ENCODE measurements around the gene PRSS53.
A peak's percentile ranks its signal among the peaks of the same experiment; 100 is the strongest.
"Not testable (repeated sequence)": the region's sequence is repeated elsewhere in the genome, so short reads cannot be mapped to it uniquely, and the experiment has no call there.

The PRSS53 gene

DNA sequence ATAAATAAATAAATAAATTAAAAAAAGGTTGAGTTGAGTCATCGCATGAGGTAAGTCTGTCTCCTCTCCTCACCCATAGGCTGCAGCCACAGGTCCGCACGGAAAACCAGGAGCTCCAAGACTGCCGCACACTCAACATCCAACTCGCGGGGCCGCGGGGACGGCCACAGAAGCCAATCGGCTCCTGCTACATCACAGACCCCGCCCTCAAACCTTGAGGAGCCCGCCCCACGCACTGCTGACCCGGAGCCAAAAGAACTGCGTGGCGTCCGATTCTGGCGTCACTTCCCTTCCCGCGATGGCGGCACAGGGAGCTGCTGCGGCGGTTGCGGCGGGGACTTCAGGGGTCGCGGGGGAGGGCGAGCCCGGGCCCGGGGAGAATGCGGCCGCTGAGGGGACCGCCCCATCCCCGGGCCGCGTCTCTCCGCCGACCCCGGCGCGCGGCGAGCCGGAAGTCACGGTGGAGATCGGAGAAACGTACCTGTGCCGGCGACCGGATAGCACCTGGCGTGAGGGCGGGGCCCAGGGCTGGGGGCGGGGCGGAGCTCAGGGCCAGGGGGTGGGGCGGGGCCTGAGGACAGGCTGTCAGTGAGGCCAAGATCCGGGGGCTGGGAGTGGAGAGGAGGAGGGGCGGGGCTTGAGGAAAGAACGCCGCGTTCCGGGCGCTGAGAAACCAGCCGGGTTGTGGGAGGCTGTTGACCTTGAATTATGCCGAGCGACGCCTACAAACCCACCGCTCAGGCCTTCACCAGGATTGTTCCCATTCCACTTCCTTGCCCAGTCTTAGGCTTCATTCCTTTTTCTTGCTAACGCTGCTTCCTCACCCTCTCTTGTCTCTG, 28.9 kb upstream of the PRSS53 start, which contains the start of gene KAT8:
KAT8 (plus strand) TSS at position 281 of the 839 bp plus-strand sequence; CDS start at position 299, 18 bp downstream.
- peak; percentile 95 for DNase-seq (ENCODE audit: low read depth)

DNA sequence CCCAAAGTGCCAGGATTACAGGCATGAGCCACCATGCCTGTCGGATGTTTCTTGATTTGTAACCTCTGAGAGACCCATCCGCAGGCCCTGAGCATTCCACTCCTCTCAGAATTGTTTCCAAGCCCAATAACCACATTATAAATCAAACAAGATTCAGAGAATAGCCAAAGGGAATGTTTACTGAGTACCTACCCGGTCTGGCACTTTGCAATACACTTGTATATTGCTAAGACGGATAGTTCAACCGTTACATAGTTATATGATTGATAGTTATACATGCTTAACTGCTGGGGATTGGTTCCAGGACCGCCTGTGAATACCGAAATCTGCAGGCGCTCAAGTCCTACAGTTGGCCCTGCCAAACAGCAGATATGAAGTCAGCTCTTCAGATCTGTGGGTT, 25.7 kb upstream of the PRSS53 start:
- DNase-seq (ENCODE audit: low read depth): no peak

DNA sequence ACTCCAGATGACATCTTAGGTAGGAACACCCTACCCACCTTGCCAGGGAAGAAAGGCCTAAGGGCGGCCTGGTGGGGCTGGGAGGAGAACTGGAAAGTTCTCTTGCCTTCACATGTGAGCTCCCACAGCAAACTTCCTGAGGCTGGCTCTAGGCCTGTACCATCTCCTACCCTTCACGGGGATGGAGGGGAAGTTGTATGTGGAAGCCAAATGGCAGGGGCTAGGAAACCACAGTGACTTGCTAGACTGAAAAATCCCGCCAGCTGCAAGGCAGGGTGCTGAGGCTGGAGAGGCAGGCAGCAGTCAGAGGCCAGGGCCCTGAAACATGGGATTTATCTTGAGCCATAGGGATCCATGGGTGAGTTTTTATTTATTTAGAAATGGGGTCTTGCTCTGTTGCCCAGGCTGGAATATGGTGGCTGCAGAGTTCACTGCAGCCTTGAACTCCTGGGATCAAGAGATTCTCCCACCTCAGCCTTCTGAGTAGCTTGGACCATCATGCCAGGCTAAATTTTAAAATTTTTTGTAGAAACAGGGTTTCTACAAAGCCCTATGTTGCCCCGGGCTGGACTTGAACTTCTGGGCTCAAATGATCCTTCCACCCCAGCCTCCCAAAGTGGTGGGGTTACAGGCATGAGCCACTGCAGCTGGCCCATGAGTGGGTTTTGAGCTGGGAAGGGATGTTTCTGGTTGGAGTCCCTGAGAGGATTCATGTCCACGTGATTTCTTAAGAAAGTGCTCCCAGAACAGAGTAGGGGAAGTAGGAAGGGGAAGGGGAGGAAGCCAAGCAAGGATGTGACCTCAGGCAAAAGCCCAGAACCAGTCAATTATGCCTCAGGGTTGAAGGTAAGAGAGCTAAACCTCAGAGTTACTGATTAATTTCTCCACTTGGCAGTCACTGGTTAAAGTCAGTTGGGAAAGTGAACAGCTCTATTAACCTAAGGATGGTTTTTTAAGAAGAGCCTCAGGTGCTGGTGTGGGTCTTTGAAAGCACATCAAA, 24.7 kb upstream of the PRSS53 start:
- no peak for DNase-seq (ENCODE audit: low read depth)

DNA sequence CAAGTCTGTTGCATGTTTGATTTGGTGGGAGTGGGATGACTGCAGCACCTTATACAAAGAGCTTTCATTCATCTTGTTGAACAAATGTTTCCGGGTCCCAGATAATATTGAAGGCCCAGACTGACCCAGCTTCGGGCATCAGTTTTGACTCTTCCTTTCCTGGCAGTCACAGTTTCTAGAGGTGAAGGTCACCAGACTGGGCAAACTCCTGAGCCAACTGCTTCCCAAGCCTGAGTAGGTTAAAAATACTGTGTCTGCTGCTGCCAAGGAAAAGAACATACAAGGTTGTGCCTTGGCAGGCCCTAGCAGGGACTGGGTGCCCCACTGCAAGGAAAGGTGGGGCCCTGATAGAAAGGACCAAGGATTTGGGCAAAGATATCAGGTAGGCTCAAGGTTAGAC, 24.0 kb upstream of the PRSS53 start:
- no peak for DNase-seq (ENCODE audit: low read depth)

DNA sequence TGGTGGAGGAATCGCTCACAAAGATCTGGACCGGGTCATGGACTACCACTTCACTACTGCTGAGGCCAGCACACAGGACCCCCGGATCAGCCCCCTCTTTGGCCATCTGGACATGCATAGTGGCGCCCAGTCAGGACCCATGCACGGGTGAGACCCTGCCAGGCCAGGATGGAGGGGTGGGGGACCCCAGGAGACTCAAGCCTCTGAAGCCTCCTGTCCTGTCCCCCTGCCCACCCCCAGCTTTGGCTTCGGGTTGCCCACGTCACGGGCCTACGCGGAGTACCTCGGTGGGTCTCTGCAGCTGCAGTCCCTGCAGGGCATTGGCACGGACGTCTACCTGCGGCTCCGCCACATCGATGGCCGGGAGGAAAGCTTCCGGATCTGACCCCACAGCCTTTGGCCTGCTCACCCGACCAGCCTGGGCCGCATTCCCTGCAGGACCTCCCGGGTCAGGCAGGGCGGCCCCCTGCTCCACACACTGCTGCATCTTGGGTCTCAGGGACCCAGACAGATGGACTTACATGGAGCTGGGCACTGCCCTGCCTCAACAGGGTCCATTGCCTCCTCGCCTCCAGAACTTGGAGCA, 23.2 kb upstream of the PRSS53 start:
- no peak for DNase-seq (ENCODE audit: low read depth)

DNA sequence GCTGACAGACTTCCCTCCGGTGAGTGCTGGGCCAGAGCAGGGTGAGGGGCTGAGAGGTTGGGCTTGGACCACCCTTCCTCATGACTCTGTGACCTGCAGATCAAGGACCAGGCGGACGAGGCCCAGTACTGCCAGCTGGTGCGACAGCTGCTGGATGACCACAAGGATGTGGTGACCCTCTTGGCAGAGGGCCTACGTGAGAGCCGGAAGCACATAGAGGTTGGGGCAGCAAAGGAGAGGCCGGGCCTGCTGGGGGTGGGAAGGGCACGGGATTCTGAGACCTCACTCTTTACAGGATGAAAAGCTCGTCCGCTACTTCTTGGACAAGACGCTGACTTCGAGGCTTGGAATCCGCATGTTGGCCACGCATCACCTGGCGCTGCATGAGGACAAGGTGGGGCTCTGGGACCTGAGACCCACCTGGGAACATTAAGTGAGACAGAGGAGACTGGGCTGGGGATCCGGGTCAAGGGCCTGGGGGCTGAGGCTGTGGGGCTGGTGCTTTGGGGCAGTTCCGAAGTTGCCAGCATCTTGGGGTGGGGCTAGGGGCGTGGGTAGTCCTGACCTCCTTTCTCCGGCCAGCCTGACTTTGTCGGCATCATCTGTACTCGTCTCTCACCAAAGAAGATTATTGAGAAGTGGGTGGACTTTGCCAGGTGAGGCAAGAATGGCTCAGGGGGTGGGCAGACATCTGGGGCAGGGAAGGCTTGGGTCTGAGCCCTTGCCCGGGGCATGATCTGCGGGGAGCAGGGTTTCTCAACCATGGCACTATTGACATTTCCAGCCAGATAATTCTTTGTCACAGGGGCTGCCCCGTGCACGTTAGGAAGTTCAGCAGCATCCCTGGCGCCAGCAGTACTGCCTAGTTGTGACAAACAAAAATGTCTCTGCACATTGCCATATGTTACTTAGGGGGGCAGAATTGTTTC, 21.6 kb upstream of the PRSS53 start:
- no peak for DNase-seq (ENCODE audit: low read depth)

DNA sequence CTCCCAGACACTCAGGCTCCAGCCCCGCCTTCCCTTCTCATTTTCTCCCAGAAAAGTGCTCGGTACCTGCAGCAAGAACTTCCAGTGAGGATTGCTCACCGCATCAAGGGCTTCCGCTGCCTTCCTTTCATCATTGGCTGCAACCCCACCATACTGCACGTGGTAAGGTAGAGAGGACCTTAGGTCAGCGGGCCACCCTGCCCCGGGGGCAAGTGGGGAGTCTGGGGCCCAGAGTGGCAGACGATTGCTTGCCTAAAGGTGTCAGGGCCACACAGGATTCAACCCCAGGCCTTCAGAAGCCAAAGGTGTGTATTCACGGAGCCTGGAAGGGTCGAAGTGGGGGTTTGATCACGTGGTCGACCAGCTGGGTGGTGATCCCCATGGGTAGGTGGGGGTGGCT, 20.9 kb upstream of the PRSS53 start:
- no peak for DNase-seq (ENCODE audit: low read depth)

DNA sequence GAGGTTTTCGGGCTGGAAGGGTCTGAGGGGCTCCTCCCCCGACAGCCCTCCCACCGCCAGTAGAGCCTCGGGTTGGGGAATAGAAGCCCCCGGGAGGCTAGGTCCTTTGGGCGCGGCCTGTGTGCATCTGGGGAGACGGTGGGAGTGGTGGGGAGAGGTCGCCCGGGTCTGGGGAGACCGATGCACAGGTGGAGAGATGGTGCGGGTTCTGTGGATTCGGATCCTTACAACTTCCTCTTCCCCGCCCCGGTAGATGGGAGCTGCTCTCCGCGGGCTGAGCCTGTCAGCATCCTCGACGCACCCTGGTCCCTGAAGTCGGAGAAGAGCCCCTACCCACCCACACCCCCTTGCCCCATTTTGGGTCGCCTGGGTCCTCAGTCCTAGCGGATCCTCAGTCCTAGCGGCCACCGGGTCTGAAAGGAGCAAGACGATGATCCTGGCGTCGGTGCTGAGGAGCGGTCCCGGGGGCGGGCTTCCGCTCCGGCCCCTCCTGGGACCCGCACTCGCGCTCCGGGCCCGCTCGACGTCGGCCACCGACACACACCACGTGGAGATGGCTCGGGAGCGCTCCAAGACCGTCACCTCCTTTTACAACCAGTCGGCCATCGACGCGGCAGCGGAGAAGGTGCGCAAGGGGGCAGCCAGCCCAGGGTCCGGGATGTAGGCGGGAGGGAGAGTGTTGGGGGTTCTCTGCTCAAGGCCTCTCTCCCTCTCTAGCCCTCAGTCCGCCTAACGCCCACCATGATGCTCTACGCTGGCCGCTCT, 20.2 kb upstream of the PRSS53 start:
- no peak for DNase-seq (ENCODE audit: low read depth)

DNA sequence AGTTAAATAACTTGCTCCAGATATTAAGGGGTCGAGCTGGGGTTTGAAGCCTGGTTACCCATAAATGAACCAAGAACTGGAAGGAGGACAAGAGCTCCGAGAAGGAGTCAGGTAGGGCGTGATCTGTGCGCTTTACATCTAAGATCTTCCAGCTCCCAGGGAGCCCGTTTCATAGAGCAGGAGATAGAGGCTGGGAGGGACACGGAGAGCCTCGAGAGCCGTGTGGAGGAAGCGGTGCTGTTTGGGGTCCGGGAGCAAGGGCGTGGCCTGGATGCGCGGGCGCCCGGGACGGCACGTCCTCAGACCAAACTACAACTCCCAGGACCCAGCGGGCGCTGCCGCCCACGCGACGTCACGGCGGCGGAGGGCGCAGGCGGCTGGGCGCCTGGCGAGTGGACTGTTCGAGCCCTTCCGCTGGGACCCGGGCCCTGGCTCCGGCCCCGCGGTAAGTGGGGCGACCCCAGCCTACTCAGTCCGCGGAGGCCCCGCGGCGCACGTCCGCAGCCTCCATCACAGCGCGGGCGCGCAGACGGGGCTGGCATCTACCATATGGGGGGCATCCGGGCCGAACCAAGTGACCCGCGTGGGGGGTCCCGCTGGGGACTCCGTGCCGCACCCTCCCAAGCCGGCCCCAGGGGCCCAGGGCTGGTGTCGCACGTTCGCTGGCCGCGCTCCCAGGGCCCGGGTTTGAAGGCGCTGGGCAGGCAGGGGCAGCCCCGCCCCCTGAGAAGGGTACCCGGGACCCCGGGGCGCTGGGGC, 19.5 kb upstream of the PRSS53 start, which contains the start of gene BCKDK:
BCKDK (plus strand) TSS at position 352 of the 759 bp plus-strand sequence. CDS start 838 bp downstream, outside the sequence.
- DNase-seq (ENCODE audit: low read depth): peak; percentile 79

DNA sequence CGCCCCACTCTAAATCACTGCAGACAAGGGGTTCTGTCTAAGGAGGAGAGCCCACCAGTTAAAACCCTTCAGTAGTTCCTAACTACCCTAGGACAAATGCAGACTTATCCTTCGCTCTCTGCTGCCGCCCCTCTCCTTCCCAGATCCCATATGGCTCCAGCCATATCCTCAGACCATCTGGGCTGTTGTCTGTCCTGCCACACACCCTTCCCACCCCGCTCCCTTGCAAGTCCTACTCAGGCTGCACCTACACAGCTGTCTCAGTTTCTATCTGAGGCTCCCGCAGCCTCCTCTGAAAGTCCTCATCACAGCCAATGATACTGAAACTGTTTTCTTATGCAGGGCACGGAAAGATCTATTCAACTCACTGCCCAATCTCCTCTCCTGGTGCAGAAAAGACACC, 18.7 kb upstream of the PRSS53 start:
- peak; percentile 36 for DNase-seq (ENCODE audit: low read depth)

DNA sequence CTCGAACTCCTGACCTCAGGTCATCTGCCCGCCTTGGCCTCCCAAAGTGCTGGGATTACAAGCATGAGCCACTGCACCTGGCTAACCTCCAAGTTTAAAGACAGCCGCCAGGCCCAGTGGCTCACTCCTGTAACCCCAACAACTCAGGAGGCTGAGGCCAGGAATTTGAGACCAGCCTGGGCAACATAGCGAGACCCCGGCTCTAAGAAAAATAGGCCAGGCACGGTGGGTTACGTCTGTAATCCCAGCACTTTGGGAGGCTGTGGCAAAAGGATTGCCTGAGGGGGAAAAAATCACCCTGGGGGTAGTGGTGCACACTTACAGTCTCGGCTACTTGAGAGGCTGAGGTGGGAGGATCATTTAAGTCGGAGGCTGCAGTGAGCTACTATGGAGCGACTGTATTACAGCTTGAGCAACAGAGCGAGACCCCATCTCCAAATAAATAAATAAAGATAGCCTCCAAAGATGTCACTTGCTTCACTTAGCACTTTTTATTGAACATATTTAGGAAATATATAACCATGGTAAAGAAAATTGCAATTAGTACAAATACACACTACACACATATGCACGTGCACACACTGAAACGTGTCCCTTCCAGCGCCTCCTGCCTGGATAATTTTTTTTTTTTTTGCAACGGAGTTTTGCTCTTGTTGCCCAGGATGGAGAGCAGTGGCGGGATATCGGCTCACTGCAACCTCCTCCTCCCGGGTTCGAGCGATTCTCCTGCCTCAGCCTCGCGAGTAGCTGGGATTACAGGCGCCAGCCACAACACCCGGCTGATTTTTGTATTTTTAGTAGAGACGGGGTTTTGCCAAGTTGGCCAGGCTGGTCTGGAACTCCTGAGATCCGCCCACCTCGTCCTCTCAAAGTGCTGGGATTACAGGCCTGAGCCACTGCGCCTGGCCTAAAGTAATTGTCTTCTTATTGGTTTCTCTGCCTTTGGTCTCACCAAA, 18.0 kb upstream of the PRSS53 start:
- no peak for DNase-seq (ENCODE audit: low read depth)

DNA sequence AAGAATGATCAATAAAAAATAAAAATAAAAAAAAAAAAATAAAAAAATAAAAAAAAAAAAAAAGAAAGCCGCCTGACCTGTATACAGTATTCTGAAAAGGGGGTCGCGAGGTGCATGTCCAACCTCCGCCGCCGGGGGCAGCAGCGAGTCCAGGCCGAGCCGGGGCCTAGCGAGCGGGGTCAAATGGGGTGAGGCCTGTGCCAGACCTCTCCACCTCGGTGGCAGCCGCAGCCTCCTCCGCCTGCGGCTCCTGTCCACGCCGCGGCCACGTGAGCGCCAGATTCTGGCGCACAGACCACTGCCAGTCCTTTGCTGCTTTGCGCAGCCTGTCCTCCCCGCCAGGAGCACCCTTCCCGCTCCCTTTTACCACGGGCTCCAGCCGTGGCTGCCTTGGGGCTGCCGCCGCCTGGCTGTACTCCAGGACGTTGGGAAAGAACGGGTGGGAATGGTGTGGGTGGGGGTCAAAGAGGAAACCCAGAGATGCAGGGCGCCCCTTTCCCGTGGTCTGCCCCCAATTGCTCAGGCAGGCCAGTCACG, 17.0 kb upstream of the PRSS53 start:
- peak; percentile 85 for DNase-seq (ENCODE audit: low read depth)

DNA sequence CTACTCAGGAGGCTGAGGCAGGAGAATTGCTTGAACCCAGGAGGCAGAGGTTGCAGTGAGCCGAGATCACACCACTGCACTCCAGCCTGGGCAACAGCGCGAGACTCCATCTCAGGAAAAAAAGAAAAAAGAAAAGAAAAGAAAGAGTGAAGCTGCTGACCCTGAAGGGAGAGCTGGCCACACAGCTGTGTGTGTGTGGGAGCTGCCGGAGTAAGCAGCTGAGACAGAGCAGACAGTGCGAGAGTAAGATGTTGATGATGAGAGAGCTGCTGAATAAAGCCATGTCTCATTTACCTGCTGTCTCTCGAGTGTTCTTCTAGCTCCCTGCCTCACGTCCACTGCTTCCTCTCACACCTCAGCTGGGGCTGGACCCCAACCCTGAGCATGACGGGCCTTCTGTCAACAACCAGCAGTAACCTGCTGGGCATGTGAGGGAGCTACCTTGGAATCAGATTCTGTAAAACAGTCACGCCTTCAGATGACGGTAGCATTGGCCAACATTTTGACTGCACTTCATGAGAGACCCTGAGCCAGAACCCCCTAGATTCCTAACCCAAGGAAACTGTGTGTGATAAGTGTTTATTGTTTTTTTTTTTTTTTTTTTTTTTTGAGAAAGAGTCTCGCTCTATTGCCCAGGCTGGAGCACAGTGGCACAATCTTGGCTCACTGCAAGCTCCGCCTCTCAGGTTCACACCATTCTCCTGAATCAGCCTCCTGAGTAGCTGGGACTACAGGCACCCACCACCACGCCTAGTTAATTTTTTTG, 12.3 kb upstream of the PRSS53 start:
- DNase-seq (ENCODE audit: low read depth): not testable (repeated sequence)

DNA sequence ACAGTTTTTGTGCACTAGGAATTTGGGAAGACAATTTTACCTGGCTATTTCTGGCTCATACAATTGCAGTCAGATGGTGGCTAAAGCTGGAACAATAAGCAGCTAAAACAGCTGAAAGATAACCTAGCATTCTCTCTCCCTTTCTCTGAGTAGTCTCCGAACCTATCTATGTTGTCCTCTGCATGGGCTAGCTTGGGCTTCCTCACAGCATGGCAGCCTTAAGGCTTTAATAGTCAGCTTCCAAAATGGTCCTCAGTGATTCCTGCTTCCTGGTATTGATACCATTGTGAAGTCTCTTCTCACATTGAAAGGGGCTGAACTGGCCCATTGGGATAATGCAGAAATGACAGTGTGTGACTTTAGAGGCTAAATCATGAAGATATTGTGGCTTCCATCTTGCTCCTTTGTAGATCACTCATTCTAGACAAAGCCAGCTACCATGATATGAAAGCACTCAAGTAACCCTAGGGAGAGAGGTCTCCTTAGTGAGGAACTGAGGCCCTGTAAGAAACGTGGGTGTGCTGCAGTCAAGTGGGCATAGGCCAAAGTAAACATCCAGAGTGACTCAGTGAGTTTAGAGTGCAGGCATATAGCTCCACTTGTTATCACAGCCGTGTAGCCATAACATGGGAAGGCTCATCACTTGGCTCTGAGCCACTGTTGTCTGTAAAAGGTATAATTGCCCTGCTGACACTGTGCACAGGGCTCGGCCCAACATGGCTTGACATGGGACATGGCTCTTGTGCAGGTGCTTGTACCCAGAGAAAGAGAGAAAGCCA, 11.3 kb upstream of the PRSS53 start:
- no peak for DNase-seq (ENCODE audit: low read depth)

DNA sequence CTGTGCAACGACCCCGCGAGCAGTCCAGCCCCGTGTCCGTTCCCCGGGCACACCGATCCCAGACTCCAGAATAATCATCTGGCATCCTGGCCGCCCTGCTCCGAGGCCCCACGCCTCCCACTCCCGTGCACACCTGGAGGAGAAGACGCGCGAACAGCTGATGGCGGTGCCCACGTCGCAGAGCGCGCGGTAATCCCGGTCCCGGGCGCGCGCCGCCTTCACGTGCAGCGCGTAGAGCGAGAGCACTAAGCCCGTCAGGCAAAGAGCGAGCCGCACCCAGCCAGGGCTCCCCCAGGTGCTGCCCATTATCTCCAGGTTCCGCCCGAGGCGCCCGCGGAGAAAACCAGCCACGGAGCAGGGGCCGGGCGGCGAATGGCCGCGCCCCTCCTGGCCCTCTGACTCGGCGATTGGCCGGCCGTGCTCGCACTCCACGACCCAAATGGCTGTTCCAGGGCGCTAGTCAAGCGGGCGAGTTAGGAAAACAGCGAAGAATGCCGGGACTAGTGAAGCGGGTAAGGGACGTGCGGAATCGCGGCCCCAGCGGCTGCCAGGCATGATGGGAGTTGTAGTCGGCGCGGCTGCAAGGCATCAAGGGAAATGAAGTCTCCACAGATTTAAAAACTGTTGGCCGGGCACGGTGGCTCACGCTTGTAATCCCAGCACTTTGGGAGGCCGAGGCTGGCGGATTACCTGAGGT, 5.8 kb upstream of the PRSS53 start, which contains the start of gene VKORC1:
VKORC1 (minus strand) TSS at position 374 of the 697 bp plus-strand sequence; CDS start at position 306, 68 bp downstream.
- DNase-seq (ENCODE audit: low read depth): peak; percentile 86

DNA sequence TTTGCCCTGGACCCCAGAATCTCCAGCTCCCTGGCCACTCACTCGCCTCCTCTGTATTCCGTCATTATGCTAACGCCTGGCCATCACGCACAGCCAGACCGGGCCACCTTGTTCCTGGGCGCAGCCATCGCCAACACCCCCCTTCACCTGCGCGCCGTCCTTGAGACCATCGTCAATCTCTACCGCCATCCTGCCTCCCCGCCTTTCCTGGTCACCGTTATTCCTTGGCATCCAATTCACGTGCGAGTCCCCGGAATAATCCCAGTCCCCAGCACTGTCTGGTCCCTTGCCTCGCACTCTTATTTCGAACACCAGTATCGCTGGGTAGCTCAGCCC, 5.3 kb upstream of the PRSS53 start:
- DNase-seq (ENCODE audit: low read depth): no peak
